GM19239 (cell line): ENCODE data around the gene TSC2.
"Not testable (repeated sequence)": the region's sequence is repeated elsewhere in the genome, so short reads cannot be mapped to it uniquely, and the experiment has no call there.

Source experiments
- DNase-seq: peaks from one replicate; pipeline ENCODE4 v3.0.0; 2011; ENCODE audit warnings: low spot score; ENCODE audit not compliant: insufficient read length
- FAIRE-seq: peaks from 2 replicates; lab custom pipeline; 2011; peaks lifted over from hg19 to GRCh38; lab: Jason Lieb, UNC

Gene TSC2

DNA sequence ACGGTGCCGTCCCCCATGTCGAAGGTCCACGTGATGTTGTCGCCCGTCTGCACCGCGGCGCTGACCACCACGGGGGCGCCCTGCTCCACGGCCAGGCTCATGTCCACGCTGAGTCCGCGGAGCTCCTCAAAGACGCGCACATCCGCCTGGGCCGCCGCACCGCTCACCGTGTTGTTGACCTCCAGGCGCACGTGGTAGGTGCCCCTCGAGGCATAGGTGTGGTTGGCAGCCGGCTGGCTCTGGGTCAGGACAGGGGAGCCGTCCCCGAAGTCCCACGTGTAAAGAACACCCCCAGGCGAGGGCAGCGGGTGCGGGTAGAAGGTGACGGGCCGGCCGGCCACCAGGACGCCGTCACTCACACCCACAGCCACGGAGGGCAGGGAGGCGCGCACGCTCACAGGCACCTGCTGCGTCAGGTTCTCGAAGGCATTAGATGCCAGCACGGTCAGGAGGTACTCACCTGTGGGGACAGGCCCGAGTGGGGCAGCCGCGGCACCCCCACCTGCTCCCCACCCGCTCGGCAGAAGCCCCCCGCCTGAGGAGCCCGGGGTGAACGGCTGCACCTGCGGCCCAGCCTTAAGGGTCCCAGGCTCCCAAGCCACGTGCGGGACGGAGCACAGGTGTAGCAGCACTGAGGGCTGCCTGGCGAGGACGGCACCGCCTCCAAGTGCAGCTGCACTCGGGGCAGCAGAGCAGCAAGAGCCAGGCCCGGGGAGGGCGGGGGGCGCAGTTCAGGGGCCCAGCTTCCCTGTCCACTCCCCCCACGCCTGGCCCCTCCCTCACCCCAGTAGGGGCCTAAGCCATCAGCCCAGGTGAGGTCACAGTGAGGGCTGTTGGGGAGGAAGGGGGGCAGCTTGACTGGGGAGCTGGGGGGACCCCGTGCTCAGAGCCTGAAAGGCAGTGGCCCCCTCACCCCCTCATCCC lies 63.9 kb downstream of the TSC2 start:
- FAIRE-seq, DNase-seq: not testable (repeated sequence)

DNA sequence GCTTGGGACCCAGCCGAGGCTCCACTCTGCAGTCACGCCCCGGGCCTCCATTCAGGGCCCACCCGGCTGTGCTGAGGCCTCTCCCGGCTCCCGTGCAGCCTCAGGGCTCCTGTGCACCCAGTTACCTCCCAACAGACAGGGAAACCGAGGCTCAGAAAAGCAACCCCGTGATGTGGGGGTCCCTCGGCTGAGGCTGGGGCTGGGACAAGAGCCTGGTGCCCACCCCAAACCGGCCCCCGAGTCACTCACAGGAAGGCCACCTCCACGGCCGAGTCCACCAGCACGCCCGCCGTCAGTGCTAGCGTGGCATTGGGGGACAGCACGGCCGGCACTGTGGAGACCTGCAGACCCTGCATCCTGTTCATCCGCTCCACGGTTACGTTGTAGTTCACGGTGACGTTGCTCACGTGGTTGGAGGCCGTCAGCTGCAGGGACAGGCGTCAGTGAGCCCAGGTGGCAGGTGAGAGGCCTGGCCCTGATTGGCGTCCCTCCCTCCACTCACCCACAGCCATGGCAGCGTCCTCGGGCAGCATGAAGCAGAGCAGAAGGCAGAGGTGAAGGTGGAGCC lies 64.8 kb downstream of the TSC2 start:
- not testable (repeated sequence) for FAIRE-seq

GRCh38 chr16:2114225-2114624 lies 66.4 kb downstream of the TSC2 start:
- FAIRE-seq: not testable (repeated sequence)

More for the DNA sequence above, 64.8 kb downstream of the TSC2 start:
- DNase-seq: not testable (repeated sequence)

GRCh38 chr16:2114885-2115590 lies 67.3 kb downstream of the TSC2 start:
- FAIRE-seq, DNase-seq: not testable (repeated sequence)

More at GRCh38 chr16:2114225-2114624, 66.4 kb downstream of the TSC2 start:
- not testable (repeated sequence) for DNase-seq

DNA sequence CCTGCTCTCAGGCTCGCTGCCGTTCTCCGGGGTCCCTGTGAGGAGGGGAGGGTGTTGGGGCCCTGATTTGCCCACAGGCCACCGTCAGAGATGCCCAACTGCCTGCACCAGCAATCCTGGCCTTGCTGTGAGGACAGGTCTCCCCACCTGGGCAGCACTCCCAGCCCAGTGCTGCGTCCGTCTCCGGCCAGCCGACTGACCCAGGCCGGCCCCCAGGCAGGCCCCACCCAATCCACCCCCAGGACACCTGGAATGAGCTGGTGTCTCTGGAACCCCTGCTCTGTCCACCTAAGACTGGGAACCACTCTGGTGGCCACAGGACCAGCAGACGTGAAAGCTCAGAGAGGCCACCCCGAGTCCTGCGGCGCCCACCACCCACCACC lies 67.8 kb downstream of the TSC2 start:
- DNase-seq: no peak
- FAIRE-seq: no peak

DNA sequence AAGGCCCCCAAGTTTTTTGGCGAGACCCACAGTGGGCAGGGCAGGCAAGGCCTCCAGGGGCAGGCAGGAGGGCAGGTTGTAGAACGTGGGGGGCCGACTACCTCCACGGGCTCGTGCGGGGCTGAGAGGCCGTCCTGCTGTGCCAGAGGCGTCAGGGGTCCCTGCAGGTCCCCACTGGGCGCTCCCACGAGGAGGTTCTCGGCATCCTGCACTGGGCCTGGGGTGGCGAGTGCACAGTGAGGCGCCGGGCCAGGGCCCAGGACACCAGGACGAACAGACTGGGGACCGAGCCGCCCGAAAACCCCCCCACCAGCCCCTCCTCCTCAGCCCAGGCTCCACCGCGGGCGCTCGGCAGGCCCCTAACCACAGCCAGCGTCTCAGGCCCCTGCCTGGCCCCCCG lies 68.6 kb downstream of the TSC2 start:
- not testable (repeated sequence) for DNase-seq

DNA sequence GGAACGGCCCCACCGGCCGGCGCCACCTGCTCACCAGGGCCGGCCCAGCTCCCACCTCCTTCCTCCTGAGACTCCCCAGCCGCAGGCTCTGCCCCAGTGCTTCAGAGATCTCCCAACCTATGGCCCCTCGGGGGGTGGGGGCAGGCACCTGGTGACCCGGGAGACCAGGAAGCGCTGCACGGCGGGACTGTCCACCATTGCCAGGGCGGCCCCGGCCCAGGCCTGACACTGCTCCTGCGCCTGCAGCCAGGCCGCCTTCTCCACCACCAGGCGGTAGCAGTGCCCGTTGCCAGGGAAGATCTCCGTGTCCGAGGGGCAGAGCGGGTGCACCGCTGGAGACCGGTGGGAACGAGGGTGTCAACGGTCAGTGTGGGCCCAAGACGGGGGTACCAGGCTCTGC lies 69.6 kb downstream of the TSC2 start:
- FAIRE-seq, DNase-seq: not testable (repeated sequence)

More for the DNA sequence above, 68.6 kb downstream of the TSC2 start:
- not testable (repeated sequence) for FAIRE-seq

DNA sequence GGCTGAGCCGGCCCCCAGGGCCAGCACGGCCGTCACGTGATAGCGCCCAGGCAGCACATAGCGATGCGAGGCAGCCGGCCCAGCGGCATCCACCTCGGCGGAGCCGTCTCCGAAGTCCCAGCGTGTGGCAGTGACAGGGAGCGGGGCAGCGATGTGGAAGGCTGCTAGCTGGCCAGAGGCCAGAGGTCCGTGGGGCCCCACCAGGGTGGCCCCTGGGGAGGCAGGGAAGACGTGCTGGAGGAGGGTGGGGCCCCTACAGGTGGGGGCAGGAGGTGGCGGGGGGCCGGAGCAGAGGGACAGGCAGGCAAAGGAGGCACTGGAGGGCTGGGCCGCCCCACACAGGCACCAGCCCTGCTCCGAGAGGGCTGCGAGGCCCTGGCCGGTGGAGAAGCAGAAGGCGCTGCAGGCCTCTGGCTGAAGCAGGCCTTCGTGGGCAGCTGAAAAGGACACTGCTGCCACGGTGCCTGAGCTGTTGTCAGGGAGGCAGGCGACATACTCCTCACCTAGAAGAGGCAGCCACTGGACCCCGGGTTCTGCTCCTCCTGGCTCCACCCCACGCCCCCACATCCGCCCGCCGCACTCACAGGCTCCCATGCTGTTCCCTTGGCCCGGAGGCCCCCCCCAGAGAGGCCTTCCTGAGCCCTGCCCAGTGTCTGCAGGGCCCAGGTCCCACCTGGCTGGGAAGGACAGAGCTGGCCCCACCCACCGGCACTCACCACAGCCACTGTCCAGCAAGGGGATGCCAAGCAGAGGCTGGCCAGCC lies 70.4 kb downstream of the TSC2 start:
- FAIRE-seq, DNase-seq: not testable (repeated sequence)

DNA sequence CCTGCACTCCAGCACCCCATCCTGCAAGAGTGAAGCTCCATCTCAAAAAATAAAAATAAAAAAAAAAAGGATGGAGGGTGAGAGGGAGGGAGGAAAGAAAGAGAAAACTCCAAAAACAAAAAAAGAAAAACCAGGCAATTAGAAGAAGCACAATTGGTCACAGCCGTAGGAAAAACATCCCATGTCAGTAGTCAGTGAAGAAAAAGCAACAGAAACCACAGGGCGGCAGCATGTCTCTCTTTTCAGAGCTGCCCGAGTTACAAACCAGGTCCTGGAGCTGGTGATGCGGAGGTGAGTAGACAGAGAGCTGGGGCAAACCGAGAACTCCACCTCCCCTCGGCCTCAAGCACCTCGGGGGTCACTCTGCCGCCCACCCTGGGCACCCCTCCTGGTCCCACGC lies 73.5 kb downstream of the TSC2 start:
- not testable (repeated sequence) for FAIRE-seq, DNase-seq

DNA sequence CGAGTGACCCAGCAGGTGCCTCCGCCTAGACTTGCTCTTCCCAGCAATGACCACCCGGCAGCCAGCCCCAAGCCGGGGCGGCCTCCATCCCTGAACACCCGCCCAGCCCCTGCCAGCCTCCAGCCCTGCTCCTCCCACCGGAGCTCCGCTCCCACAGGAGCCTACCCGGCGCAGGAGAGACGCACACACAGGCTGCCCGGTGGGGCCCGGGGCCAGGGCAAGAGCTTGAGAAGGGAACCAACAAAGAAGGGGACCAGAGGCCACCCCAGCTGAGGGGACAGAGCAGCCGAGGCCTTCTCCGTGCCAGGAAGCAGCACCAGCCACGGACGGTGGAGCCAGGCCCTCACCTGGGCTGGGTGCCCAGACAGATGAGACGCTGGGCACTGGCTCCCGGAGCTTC lies 74.1 kb downstream of the TSC2 start:
- DNase-seq: no peak
- FAIRE-seq: no peak

- DNase-seq: no peak
- no peak for FAIRE-seq
Measured at GRCh38 chr16:2122429-2122828, 74.6 kb downstream of the TSC2 start.

GRCh38 chr16:2122934-2123683 lies 75.3 kb downstream of the TSC2 start:
- FAIRE-seq, DNase-seq: not testable (repeated sequence)

DNA sequence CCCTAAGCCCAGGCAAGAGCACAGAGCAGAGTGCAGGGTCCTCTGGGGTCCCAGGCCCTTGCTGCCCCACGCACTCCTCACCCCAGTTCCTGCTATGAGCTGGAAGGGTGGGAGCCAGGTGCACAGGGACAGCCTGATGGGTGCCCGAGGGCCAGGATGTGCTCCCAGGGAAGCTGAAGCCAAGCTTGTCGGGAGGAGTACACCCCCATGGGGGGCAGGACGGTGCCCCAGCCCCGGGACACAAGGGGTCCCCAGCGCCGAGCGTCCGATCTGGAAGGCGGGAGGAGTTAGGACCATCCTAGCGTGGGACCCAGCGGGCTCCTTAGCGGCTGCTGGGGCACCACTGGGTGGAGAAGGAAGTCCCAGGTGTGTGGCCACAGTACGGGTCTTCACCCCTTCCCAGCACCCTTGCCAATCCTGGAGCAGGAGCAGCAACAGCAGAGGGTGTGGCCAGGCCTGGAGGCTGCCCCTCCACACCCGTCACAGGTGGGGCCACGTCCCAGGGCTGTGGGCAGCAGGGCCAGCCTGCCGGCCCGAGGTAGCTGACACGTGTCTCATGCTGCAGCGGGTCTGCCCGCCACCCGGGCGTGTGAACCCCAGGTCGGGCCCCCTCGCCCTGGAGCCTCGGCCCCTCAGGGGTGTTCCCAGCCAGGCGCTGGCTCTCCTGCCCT lies 76.1 kb downstream of the TSC2 start:
- FAIRE-seq, DNase-seq: not testable (repeated sequence)

DNA sequence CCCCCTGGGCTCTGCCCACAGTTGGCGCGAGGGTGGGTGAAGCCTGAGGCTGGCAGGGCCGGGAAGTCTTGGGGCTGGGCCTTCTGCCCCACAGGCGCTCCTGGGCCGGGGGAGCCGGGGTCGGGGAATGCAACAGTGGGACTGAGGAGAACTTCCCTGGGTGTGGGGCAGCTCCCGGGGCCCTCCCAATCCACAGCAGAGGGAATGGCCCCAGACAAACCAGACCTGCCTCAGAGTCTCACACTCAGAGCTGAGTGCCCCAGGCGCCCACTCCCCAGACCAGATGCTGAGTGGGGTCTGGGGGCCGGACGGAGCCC lies 76.5 kb downstream of the TSC2 start:
- FAIRE-seq, DNase-seq: not testable (repeated sequence)

GRCh38 chr16:2124694-2125444 lies 77.1 kb downstream of the TSC2 start:
- FAIRE-seq, DNase-seq: not testable (repeated sequence)

DNA sequence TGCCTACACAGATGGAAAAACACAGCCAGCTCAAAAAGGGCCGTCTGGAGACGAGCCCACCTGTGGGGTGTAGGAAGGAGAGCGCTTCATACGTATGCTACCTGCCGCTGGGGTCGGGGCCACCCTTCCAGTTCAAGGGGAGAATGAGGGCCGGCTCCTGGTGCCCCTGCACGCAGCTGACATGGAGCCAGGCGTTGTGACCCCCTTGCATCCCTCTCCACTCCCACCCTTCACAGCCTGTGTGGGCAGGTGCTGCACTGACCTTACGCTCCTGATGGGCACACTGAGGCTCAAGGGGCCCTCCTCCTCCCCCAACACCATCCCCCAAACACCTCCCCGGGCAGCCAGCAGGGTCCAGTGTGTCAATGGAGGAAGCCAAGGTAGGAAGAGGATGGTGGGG lies 77.8 kb downstream of the TSC2 start:
- not testable (repeated sequence) for DNase-seq, FAIRE-seq

- DNase-seq, FAIRE-seq: not testable (repeated sequence)
Measured at GRCh38 chr16:2126161-2126743, 78.5 kb downstream of the TSC2 start.
